GM12878 (cell line): ENCODE measurements around the gene DCUN1D3.

Experiments
- ATF3 ChIP-seq: IDR thresholded peaks from 2 replicates; pipeline ENCODE4 v1.6.1; 2011; ENCODE audit warnings: low read depth, mild to moderate bottlenecking, low read length, moderate library complexity, borderline replicate concordance; ENCODE audit errors: extremely low read depth
- CTCF ChIP-seq, 3 experiments: IDR thresholded peaks in 2 of 3; conservative IDR thresholded peaks in 1 of 3; 2 replicates each; pipeline ENCODE4 v1.5.1; 2011; ENCODE audit warnings: low read depth in 3 of 3, low read length in 3 of 3, mild to moderate bottlenecking in 3 of 3, control low read depth in 2 of 3, moderate library complexity in 2 of 3, inconsistent platforms in 1 of 3, mixed read lengths in 1 of 3; ENCODE audit not compliant: control insufficient read depth in 2 of 3, insufficient read depth in 1 of 3; ENCODE audit errors: extremely low read depth in 1 of 3
- RAD21 ChIP-seq: IDR thresholded peaks from 2 replicates; pipeline ENCODE4 v1.6.1; 2011; ENCODE audit warnings: mild to moderate bottlenecking, low read depth, low read length, moderate library complexity; ENCODE audit not compliant: insufficient read depth

GRCh38 chr16:20933589-20933988 lies 33.4 kb upstream of the DCUN1D3 start:
- no peak for TF ChIP-seq CTCF (IDR thresholded peaks at IDR 0.05 in 2 of 3, conservative IDR thresholded peaks at IDR 0.05 in 1 of 3; ENCODE audit: control insufficient read depth in 2 of 3, extremely low read depth in 1 of 3, insufficient read depth in 1 of 3, low read depth in 3 of 3, low read length in 3 of 3)
- TF ChIP-seq RAD21 = no peak
- no peak for TF ChIP-seq ATF3
